CD4-positive, alpha-beta T cell treated with Interleukin-15 for 1 hour (primary cell): Measurements from ENCODE around the gene SIPA1L3.

Experiments
- DNase-seq: peaks from one replicate; pipeline ENCODE4 v3.0.0-alpha.2; 2020

Gene SIPA1L3

GRCh38 chr19:37980419-37981170 lies 73.6 kb downstream of the SIPA1L3 start:
- DNase-seq: no peak

GRCh38 chr19:37981785-37982475 lies 74.9 kb downstream of the SIPA1L3 start:
- no peak for DNase-seq

GRCh38 chr19:37982655-37983054 lies 75.6 kb downstream of the SIPA1L3 start:
- no peak for DNase-seq

GRCh38 chr19:37983153-37983552 lies 76.1 kb downstream of the SIPA1L3 start:
- DNase-seq: no peak

GRCh38 chr19:37983916-37984315 lies 76.9 kb downstream of the SIPA1L3 start:
- no peak for DNase-seq

GRCh38 chr19:37986048-37986750 lies 79.2 kb downstream of the SIPA1L3 start:
- DNase-seq: no peak

- DNase-seq: no peak
Observed at GRCh38 chr19:37987356-37988332, 80.6 kb downstream of the SIPA1L3 start.

GRCh38 chr19:37988758-37989635 lies 82.0 kb downstream of the SIPA1L3 start:
- DNase-seq: no peak

- DNase-seq: no peak
Observed at GRCh38 chr19:37989855-37990254, 82.8 kb downstream of the SIPA1L3 start.

- no peak for DNase-seq
Observed at GRCh38 chr19:37990362-37990761, 83.4 kb downstream of the SIPA1L3 start.

- no peak for DNase-seq
Observed at GRCh38 chr19:37991176-37991835, 84.3 kb downstream of the SIPA1L3 start.

- no peak for DNase-seq
Observed at GRCh38 chr19:37991841-37992248, 84.8 kb downstream of the SIPA1L3 start.

GRCh38 chr19:37992761-37993160 lies 85.8 kb downstream of the SIPA1L3 start:
- no peak for DNase-seq

GRCh38 chr19:37994823-37995130 lies 87.8 kb downstream of the SIPA1L3 start:
- no peak for DNase-seq

- DNase-seq: no peak
Observed at GRCh38 chr19:37995346-37995745, 88.3 kb downstream of the SIPA1L3 start.

GRCh38 chr19:37997911-37998344 lies 90.9 kb downstream of the SIPA1L3 start:
- DNase-seq: no peak

- DNase-seq: no peak
Observed at GRCh38 chr19:37998801-37999308, 91.8 kb downstream of the SIPA1L3 start.

- no peak for DNase-seq
Observed at GRCh38 chr19:37999309-38000213, 92.6 kb downstream of the SIPA1L3 start.

- no peak for DNase-seq
Observed at GRCh38 chr19:38001158-38001781, 94.3 kb downstream of the SIPA1L3 start.
